MM.1S (cell line): Measurements from ENCODE around the gene KRT74.

Experiments used
- DNase-seq: peaks from one replicate; pipeline ENCODE4 v3.0.0-alpha.2; 2015
- H2AFZ ChIP-seq: fragments of 300-600 bp; sonication (generic); 2 replicates; pipeline ENCODE4 v1.6.0; 2016; ENCODE audit warnings: antibody characterized with exemption, low read length
- H3F3A ChIP-seq: fragments of 300-600 bp; sonication (generic); 2 replicates; pipeline ENCODE4 v1.6.1; 2016; ENCODE audit warnings: mild to moderate bottlenecking, antibody characterized with exemption, low read length, moderate library complexity, mixed read lengths; ENCODE audit not compliant: insufficient read depth
- H3K27ac ChIP-seq: fragments of 300-600 bp; sonication (generic); 2 replicates; pipeline ENCODE4 v1.5.1; 2016; ENCODE audit warnings: mild to moderate bottlenecking, low read length
- H3K27me3 ChIP-seq: fragments of 300-600 bp; sonication (generic); replicated peaks from 2 replicates; pipeline ENCODE4 v1.6.0; 2016; ENCODE audit warnings: low read length; ENCODE audit not compliant: insufficient read depth
- H3K36me3 ChIP-seq: fragments of 300-600 bp; sonication (generic); replicated peaks from 2 replicates; pipeline ENCODE4 v1.6.1; 2016; ENCODE audit warnings: mild to moderate bottlenecking, low read length, mixed read lengths; ENCODE audit not compliant: insufficient read depth
- H3K4me1 ChIP-seq: fragments of 300-600 bp; sonication (generic); 2 replicates; pipeline ENCODE4 v1.6.1; 2016; ENCODE audit warnings: low read length, mixed read lengths
- H3K4me2 ChIP-seq: fragments of 300-600 bp; sonication (generic); 2 replicates; pipeline ENCODE4 v1.6.0; 2016; ENCODE audit warnings: low read depth, low read length
- H3K4me3 ChIP-seq: fragments of 300-600 bp; sonication (generic); 2 replicates; pipeline ENCODE4 v1.5.1; 2016; ENCODE audit warnings: low read length, mixed read lengths
- H3K79me2 ChIP-seq: fragments of 300-600 bp; sonication (generic); 2 replicates; pipeline ENCODE4 v1.6.1; 2016; ENCODE audit warnings: mixed run types, low read length, mixed read lengths
- H3K9ac ChIP-seq: fragments of 300-600 bp; sonication (generic); 2 replicates; pipeline ENCODE4 v1.6.1; 2016; ENCODE audit warnings: low read length, mixed read lengths
- H3K9me2 ChIP-seq: fragments of 300-600 bp; sonication (generic); replicated peaks from 2 replicates; pipeline ENCODE4 v1.6.1; 2016; ENCODE audit warnings: mild to moderate bottlenecking, low read length, mixed read lengths; ENCODE audit not compliant: insufficient read depth
- H3K9me3 ChIP-seq: fragments of 300-600 bp; sonication (generic); replicated peaks from 2 replicates; pipeline ENCODE4 v1.6.1; 2016; ENCODE audit warnings: mild to moderate bottlenecking, low read length, mixed read lengths; ENCODE audit not compliant: insufficient read depth
- H4K20me1 ChIP-seq: fragments of 300-600 bp; sonication (generic); 2 replicates; pipeline ENCODE4 v1.6.1; 2016; ENCODE audit warnings: mild to moderate bottlenecking, low read length, moderate library complexity, mixed read lengths; ENCODE audit not compliant: insufficient read depth
- CTCF ChIP-seq: fragments of 300-600 bp; sonication (generic); IDR thresholded peaks from 2 replicates; pipeline ENCODE4 v1.5.1; 2016; ENCODE audit warnings: antibody characterized with exemption, low read length, mixed read lengths
- EZH2 ChIP-seq: fragments of 300-600 bp; sonication (generic); optimal IDR thresholded peaks from 2 replicates; pipeline ENCODE3; 2017; ENCODE audit warnings: low read depth, mild to moderate bottlenecking, antibody characterized with exemption, low read length, mixed read lengths
- EZH2phosphoT487 ChIP-seq: fragments of 300-600 bp; sonication (generic); IDR thresholded peaks from 2 replicates; pipeline ENCODE4 v1.6.1; 2018; ENCODE audit warnings: antibody characterized with exemption, low read length

Gene KRT74

DNA sequence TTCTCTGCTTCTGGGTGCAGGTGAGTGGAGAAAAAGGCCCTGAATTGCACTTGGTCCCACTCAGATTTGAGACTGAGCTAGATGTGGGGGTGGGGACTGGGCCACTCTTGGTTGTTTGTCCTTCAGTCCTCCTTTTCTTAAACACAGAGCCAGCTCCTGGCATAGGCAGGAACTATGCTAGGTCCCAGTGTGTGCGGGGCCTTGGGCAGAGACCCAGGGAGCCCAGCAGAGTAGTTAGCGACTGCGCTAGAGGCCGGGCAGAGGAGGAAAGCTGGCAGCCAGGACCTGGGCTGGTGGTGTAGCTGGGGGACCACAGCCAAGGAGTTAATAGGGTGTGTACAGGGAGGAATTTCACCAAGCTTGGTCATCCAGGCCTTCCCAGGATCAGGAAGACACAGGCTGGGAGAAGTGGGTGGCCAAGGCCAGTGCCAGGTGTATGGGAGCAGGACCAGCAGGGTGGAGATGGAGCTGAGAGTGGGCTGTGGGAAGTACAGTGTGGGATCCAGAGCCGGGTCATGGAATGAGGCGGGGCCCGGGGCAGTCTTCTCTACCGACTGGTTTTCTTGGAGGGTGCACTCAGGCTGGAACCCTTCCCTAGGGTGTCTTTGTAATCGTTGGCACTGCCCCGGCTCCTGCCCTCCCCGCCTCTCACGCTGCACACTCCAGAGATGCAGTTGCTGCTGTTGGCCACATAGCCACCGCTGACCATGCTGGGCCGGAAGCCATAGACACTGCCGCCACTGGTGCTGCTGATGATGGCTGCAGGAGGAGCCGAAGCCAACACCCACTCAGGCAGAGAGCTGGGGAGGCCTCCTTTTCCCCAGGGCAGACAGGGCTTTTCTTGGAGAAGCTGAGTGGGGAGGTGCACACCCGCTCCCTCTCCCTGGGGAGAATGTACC, 29.4 kb downstream of the KRT74 start:
- Histone ChIP-seq H3K9ac (no peak overlapping the region), H4K20me1 (no peaks in the 10 kb centered on the region), H3K27me3 (peaks cover 48% of the 10 kb centered on the region), H3K9me3 (no peaks in the 10 kb centered on the region), H3K9me2 (no peaks in the 10 kb centered on the region), H3K4me2 (no peak overlapping the region), H3K4me1 (no peaks in the 10 kb centered on the region), H3K79me2 (no peaks in the 10 kb centered on the region), H3F3A (no peaks in the 10 kb centered on the region), H2AFZ (no peak overlapping the region), H3K4me3 (no peak overlapping the region), H3K36me3 (no peaks in the 10 kb centered on the region), H3K27ac (no peak overlapping the region)
- TF ChIP-seq EZH2 (no peak), EZH2phosphoT487 (no peak), CTCF (no peak)
- no peak for DNase-seq

DNA sequence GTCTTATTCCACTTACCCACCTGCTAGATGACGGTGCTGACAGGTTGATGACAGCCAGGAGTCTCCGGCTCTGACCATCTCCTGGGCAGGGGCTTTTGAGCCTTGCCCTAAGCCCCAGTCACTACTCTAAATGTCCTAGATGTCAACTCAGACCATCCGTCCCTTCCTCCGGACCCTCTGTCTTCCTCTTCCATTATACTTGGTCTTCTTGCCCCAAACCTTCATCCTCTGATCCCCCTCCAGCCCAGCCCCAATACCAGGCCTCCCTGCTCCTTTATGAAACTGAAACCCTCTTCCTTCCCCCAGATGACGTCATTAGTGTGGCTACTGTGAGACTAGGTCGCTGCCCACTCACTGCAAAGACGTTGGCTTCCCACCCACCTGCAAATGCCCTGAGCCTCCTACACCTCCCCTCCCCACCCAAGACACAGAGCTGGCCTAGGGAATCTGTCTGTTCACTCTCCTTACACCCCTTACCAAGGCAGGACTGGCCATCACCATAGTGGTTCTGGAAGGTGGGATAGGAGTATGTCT, 30.8 kb downstream of the KRT74 start:
- no peak overlapping the region for H3K4me2 ChIP-seq
- no peak overlapping the region for H3K4me3 ChIP-seq
- H3K36me3 ChIP-seq = no peaks in the 10 kb centered on the region
- H3F3A ChIP-seq = no peaks in the 10 kb centered on the region
- no peaks in the 10 kb centered on the region for H3K9me3 ChIP-seq
- H3K79me2 ChIP-seq = no peaks in the 10 kb centered on the region
- H3K4me1 ChIP-seq = no peaks in the 10 kb centered on the region
- no peaks in the 10 kb centered on the region for H4K20me1 ChIP-seq
- H2AFZ ChIP-seq = no peak overlapping the region
- TF ChIP-seq EZH2phosphoT487 (no peak), CTCF (no peak), EZH2 (no peak)
- H3K9me2 ChIP-seq = no peaks in the 10 kb centered on the region
- no peak overlapping the region for H3K27ac ChIP-seq
- peaks cover 40% of the 10 kb centered on the region for H3K27me3 ChIP-seq
- H3K9ac ChIP-seq = no peak overlapping the region
- DNase-seq = no peak

- TF ChIP-seq CTCF (no peak), EZH2 (no peak), EZH2phosphoT487 (no peak)
- no peak overlapping the region for H3K4me3 ChIP-seq
- no peak overlapping the region for H3K27ac ChIP-seq
These were observed 31.5 kb downstream of the KRT74 start for GRCh38 chr12:52542157-52542556.

More at GRCh38 chr12:52542157-52542556, 31.5 kb downstream of the KRT74 start:
- no peak overlapping the region for H3K9ac ChIP-seq
- no peaks in the 10 kb centered on the region for H3K9me2 ChIP-seq
- H3F3A ChIP-seq = no peaks in the 10 kb centered on the region
- peaks cover 44% of the 10 kb centered on the region for H3K27me3 ChIP-seq
- H3K9me3 ChIP-seq = no peaks in the 10 kb centered on the region
- no peak for DNase-seq
- H3K4me2 ChIP-seq = no peak overlapping the region
- no peaks in the 10 kb centered on the region for H3K79me2 ChIP-seq
- H3K4me1 ChIP-seq = no peaks in the 10 kb centered on the region
- no peaks in the 10 kb centered on the region for H3K36me3 ChIP-seq
- no peak overlapping the region for H2AFZ ChIP-seq
- H4K20me1 ChIP-seq = no peaks in the 10 kb centered on the region
